OCI-LY7 (cell line): ENCODE results near the gene KHDRBS2.

Experiments used
- CTCF ChIP-seq: fragments of 200-600 bp; sonication (generic); conservative IDR thresholded peaks from 2 replicates; pipeline ENCODE4 v1.5.1; 2014; ENCODE audit warnings: mild to moderate bottlenecking, antibody characterized with exemption, low read length, moderate library complexity, mixed read lengths
- EZH2phosphoT487 ChIP-seq: fragments of 200-600 bp; sonication (generic); IDR thresholded peaks from 2 replicates; pipeline ENCODE4 v1.6.1; 2018; ENCODE audit warnings: low read depth, borderline replicate concordance, mild to moderate bottlenecking, mixed run types, antibody characterized with exemption, low read length, moderate library complexity, mixed read lengths

- no peak for TF ChIP-seq CTCF
- TF ChIP-seq EZH2phosphoT487 = no peak
Measured at GRCh38 chr6:62288974-62289373, 2.9 kb upstream of the KHDRBS2 start.
